ENCODE measurements around the gene USP6. TPM values are rescaled to one million over a fixed set of nuclear protein-coding genes. Genes with fewer than 3 reads are reported as not detected.
"Not testable (repeated sequence)": the region's sequence is repeated elsewhere in the genome, so short reads cannot be mapped to it uniquely, and the experiment has no call there.

The USP6 gene
- total RNA-seq, 1 experiment from 2014 or later = 0.08 TPM

- H3K4me3 ChIP-seq (ENCODE audit: low read depth in 2 of 2, low read length in 2 of 2); H3K36me3 ChIP-seq (ENCODE audit: control insufficient read depth, insufficient read depth, low read length); POLR2A ChIA-PET; H3K4me1 ChIP-seq (ENCODE audit: control insufficient read depth, insufficient read depth, low read length); H3K27me3 ChIP-seq (ENCODE audit: control insufficient read depth, insufficient read depth, low read length); in situ Hi-C loops (cut with HindIII; ENCODE audit: low pct_unique_long_range_greater_than_20kb, low sequenced_read_pairs); DNase-seq (ENCODE audit: low read depth, low spot score); H3K27ac ChIP-seq (ENCODE audit: low read length); H3K9me3 ChIP-seq (ENCODE audit: control insufficient read depth, insufficient read depth, low read depth, low read length); BruUV-seq (replicated peaks); ATAC-seq; intact Hi-C loops (cut with micrococcal nuclease; ENCODE audit: unreplicated experiment); CTCF ChIA-PET: not testable (repeated sequence)
Observed at GRCh38 chr17:5137511-5138197, 21.8 kb downstream of the USP6 start.

GRCh38 chr17:5138198-5138544 lies 22.3 kb downstream of the USP6 start:
- H3K27me3 ChIP-seq (ENCODE audit: control insufficient read depth, insufficient read depth, low read length); H3K4me3 ChIP-seq (ENCODE audit: low read depth in 2 of 2, low read length in 2 of 2); H3K36me3 ChIP-seq (ENCODE audit: control insufficient read depth, insufficient read depth, low read length); POLR2A ChIA-PET; H3K27ac ChIP-seq (ENCODE audit: low read length); in situ Hi-C loops (cut with HindIII; ENCODE audit: low pct_unique_long_range_greater_than_20kb, low sequenced_read_pairs); DNase-seq (ENCODE audit: low read depth, low spot score); BruUV-seq (replicated peaks); intact Hi-C loops (cut with micrococcal nuclease; ENCODE audit: unreplicated experiment); H3K4me1 ChIP-seq (ENCODE audit: control insufficient read depth, insufficient read depth, low read length); H3K9me3 ChIP-seq (ENCODE audit: control insufficient read depth, insufficient read depth, low read depth, low read length); CTCF ChIA-PET; ATAC-seq: not testable (repeated sequence)

- intact Hi-C loops (cut with micrococcal nuclease; ENCODE audit: unreplicated experiment) (no loop called here), in situ Hi-C loops (cut with HindIII; ENCODE audit: low pct_unique_long_range_greater_than_20kb, low sequenced_read_pairs) (no loop called here)
- no peak for ATAC-seq
- POLR2A ChIA-PET = no interaction called here
- CTCF ChIA-PET = no interaction called here
- no TSS peak for BruUV-seq (replicated peaks)
- Histone ChIP-seq H3K27ac (ENCODE audit: low read length) (no peak overlapping the region), H3K4me3 (ENCODE audit: low read depth in 2 of 2, low read length in 2 of 2) (no peak overlapping the region), H3K9me3 (ENCODE audit: control insufficient read depth, insufficient read depth, low read depth, low read length) (no peaks in the 10 kb centered on the region), H3K36me3 (ENCODE audit: control insufficient read depth, insufficient read depth, low read length) (no peaks in the 10 kb centered on the region), H3K4me1 (ENCODE audit: control insufficient read depth, insufficient read depth, low read length) (no peaks in the 10 kb centered on the region), H3K27me3 (ENCODE audit: control insufficient read depth, insufficient read depth, low read length) (no peaks in the 10 kb centered on the region)
- no peak for DNase-seq (ENCODE audit: low read depth, low spot score)
- TF ChIP-seq SIN3A (IDR thresholded peaks at IDR 0.05; ENCODE audit: borderline replicate concordance, insufficient read depth, low read depth, low read length) = no peak
- no peak for TF ChIP-seq POLR2AphosphoS5 (IDR thresholded peaks at IDR 0.05; ENCODE audit: low read depth, low read length)
- TF ChIP-seq TCF7L2 (IDR thresholded peaks at IDR 0.05; ENCODE audit: low read depth, low read length) = no peak
- TF ChIP-seq CTCF (IDR thresholded peaks at IDR 0.05) = no peak
- no peak for TF ChIP-seq REST (IDR thresholded peaks at IDR 0.05; ENCODE audit: insufficient read depth in 1 of 2, low read depth in 2 of 2, low read length in 1 of 2)
Observed at GRCh38 chr17:5138616-5139457, 23.0 kb downstream of the USP6 start.
